ENCODE results near the gene RPTN.

The RPTN gene

GRCh38 chr1:152110365-152110859, 48.6 kb downstream of the RPTN start:
- no peak for DNase-seq

GRCh38 chr1:152109998-152110294, 49.1 kb downstream of the RPTN start:
- DNase-seq = no peak

- DNase-seq = no peak
These were observed 49.6 kb downstream of the RPTN start for GRCh38 chr1:152109231-152109997.

GRCh38 chr1:152108882-152109222, 50.2 kb downstream of the RPTN start:
- no peak for DNase-seq

- DNase-seq = no peak
These were observed 50.8 kb downstream of the RPTN start for GRCh38 chr1:152107984-152108881.

GRCh38 chr1:152107031-152107983, 51.7 kb downstream of the RPTN start:
- DNase-seq = no peak

- no peak for DNase-seq
These were observed 54.2 kb downstream of the RPTN start for GRCh38 chr1:152104854-152105253.
